Adipocyte (in vitro differentiated cells): ENCODE results near the gene NUMB.

Source experiments
- DNase-seq: peaks from one replicate; pipeline ENCODE4 v3.0.0-alpha.2; 2015; ENCODE audit warnings: low read depth
- H3K27me3 ChIP-seq: replicated peaks from 2 replicates; pipeline ENCODE4 v1.7.0; 2013; ENCODE audit warnings: mild to moderate bottlenecking, low read length, moderate library complexity; ENCODE audit not compliant: control insufficient read depth, insufficient read depth
- H3K36me3 ChIP-seq: 2 replicates; pipeline ENCODE4 v1.7.0; 2013; ENCODE audit warnings: low read length, mild to moderate bottlenecking, moderate library complexity; ENCODE audit not compliant: control insufficient read depth, insufficient read depth, severe bottlenecking
- H3K4me1 ChIP-seq: 2 replicates; pipeline ENCODE4 v1.7.0; 2013; ENCODE audit warnings: mild to moderate bottlenecking, low read length, moderate library complexity; ENCODE audit not compliant: control insufficient read depth, insufficient read depth
- H3K4me3 ChIP-seq: 2 replicates; pipeline ENCODE4 v1.7.0; 2013; ENCODE audit warnings: mild to moderate bottlenecking, low read length, moderate library complexity
- H3K9ac ChIP-seq: 2 replicates; pipeline ENCODE4 v1.7.0; 2013; ENCODE audit warnings: mild to moderate bottlenecking, low read length, moderate library complexity
- H3K9me3 ChIP-seq: 2 replicates; pipeline ENCODE4 v1.7.0; 2013; ENCODE audit warnings: mild to moderate bottlenecking, low read length, moderate library complexity; ENCODE audit not compliant: control insufficient read depth

Gene NUMB

GRCh38 chr14:73458183-73458976, at the start of gene NUMB:
Gene NUMB, minus strand, starts transcription at chr14:73458546. Its CDS starts 102,795 bp downstream, at chr14:73355751.
- Histone ChIP-seq H3K9me3 (no peaks in the 10 kb centered on the region), H3K27me3 (no peaks in the 10 kb centered on the region), H3K4me1 (peaks cover 63% of the 10 kb centered on the region), H3K4me3 (peak within 1 kb of the TSS; percentile 94), H3K36me3 (no peaks in the 10 kb centered on the region), H3K9ac (peak within 1 kb of the TSS; percentile 94)
- DNase-seq = peak; percentile 100

- Histone ChIP-seq H3K36me3 (peaks cover 3% of the 10 kb centered on the region), H3K4me3 (no peak overlapping the region), H3K27me3 (no peaks in the 10 kb centered on the region), H3K4me1 (no peaks in the 10 kb centered on the region), H3K9me3 (no peaks in the 10 kb centered on the region), H3K9ac (no peak overlapping the region)
- DNase-seq = no peak
These were observed 45.3 kb upstream of the NUMB start for GRCh38 chr14:73503648-73504047.

- H3K9me3 ChIP-seq = no peaks in the 10 kb centered on the region
- H3K4me3 ChIP-seq = no peak overlapping the region
- peaks cover 3% of the 10 kb centered on the region for H3K36me3 ChIP-seq
- DNase-seq = no peak
- H3K9ac ChIP-seq = no peak overlapping the region
- H3K27me3 ChIP-seq = no peaks in the 10 kb centered on the region
- no peaks in the 10 kb centered on the region for H3K4me1 ChIP-seq
These were observed 43.8 kb upstream of the NUMB start for GRCh38 chr14:73502017-73502619.

- H3K4me3 ChIP-seq = no peak overlapping the region
- H3K27me3 ChIP-seq = no peaks in the 10 kb centered on the region
- H3K9ac ChIP-seq = no peak overlapping the region
- H3K9me3 ChIP-seq = no peaks in the 10 kb centered on the region
- no peak for DNase-seq
- H3K4me1 ChIP-seq = no peaks in the 10 kb centered on the region
- no peaks in the 10 kb centered on the region for H3K36me3 ChIP-seq
These were observed 42.0 kb upstream of the NUMB start for GRCh38 chr14:73500360-73500759.

- Histone ChIP-seq H3K36me3 (no peaks in the 10 kb centered on the region), H3K9ac (no peak overlapping the region), H3K4me3 (no peak overlapping the region), H3K4me1 (peaks cover 23% of the 10 kb centered on the region), H3K27me3 (no peaks in the 10 kb centered on the region), H3K9me3 (no peaks in the 10 kb centered on the region)
- no peak for DNase-seq
These were observed 36.2 kb upstream of the NUMB start for GRCh38 chr14:73494593-73494992.

- Histone ChIP-seq H3K36me3 (no peaks in the 10 kb centered on the region), H3K9me3 (no peaks in the 10 kb centered on the region), H3K27me3 (no peaks in the 10 kb centered on the region), H3K4me3 (peak overlapping the region; percentile 92), H3K9ac (no peak overlapping the region), H3K4me1 (peaks cover 26% of the 10 kb centered on the region)
- DNase-seq = no peak
These were observed 34.3 kb upstream of the NUMB start for GRCh38 chr14:73492670-73493069.

- H3K4me1 ChIP-seq = peaks cover 26% of the 10 kb centered on the region
- no peaks in the 10 kb centered on the region for H3K36me3 ChIP-seq
- no peaks in the 10 kb centered on the region for H3K27me3 ChIP-seq
- no peaks in the 10 kb centered on the region for H3K9me3 ChIP-seq
- DNase-seq = no peak
- H3K9ac ChIP-seq = peak overlapping the region; percentile 94
- peak overlapping the region; percentile 92 for H3K4me3 ChIP-seq
These were observed 33.8 kb upstream of the NUMB start for GRCh38 chr14:73492043-73492552.

GRCh38 chr14:73491256-73492042, 33.1 kb upstream of the NUMB start:
- peak overlapping the region; percentile 92 for H3K4me3 ChIP-seq
- no peaks in the 10 kb centered on the region for H3K9me3 ChIP-seq
- no peaks in the 10 kb centered on the region for H3K27me3 ChIP-seq
- peaks cover 26% of the 10 kb centered on the region for H3K4me1 ChIP-seq
- H3K36me3 ChIP-seq = no peaks in the 10 kb centered on the region
- H3K9ac ChIP-seq = peak overlapping the region; percentile 94
- DNase-seq = peak; percentile 71

GRCh38 chr14:73489481-73490175, 31.3 kb upstream of the NUMB start:
- peaks cover 26% of the 10 kb centered on the region for H3K4me1 ChIP-seq
- H3K9me3 ChIP-seq = no peaks in the 10 kb centered on the region
- DNase-seq = peak; percentile 32

GRCh38 chr14:73478684-73479083, 20.3 kb upstream of the NUMB start:
- Histone ChIP-seq H3K36me3 (no peaks in the 10 kb centered on the region), H3K9me3 (no peaks in the 10 kb centered on the region), H3K4me3 (no peak overlapping the region), H3K27me3 (no peaks in the 10 kb centered on the region), H3K9ac (no peak overlapping the region), H3K4me1 (peaks cover 10% of the 10 kb centered on the region)
- no peak for DNase-seq

More at GRCh38 chr14:73489481-73490175, 31.3 kb upstream of the NUMB start:
- no peak overlapping the region for H3K9ac ChIP-seq
- no peak overlapping the region for H3K4me3 ChIP-seq
- H3K27me3 ChIP-seq = no peaks in the 10 kb centered on the region
- H3K36me3 ChIP-seq = no peaks in the 10 kb centered on the region
